Prostate gland (tissue), 2 donors: ENCODE data around the gene TDRD1.

Source experiments
- CTCF ChIP-seq, 4 experiments: fragments of 200-600 bp in 2 of 4; fragments of 450-650 bp in 2 of 4; sonication (generic) in 2 of 4; IDR thresholded peaks; 1 replicate in 3 of 4; 2 replicates in 1 of 4; pipeline ENCODE4 v1.5.1; 2016 to 2019; ENCODE audit warnings: antibody characterized with exemption in 4 of 4, mild to moderate bottlenecking in 2 of 4, moderate library complexity in 2 of 4
- POLR2A ChIP-seq: fragments of 450-650 bp; IDR thresholded peaks from one replicate; pipeline ENCODE4 v1.6.1; 2016; ENCODE audit warnings: antibody characterized with exemption, mild to moderate bottlenecking
- POLR2AphosphoS5 ChIP-seq: sonication (generic); formaldehyde crosslinking; IDR thresholded peaks from one replicate; pipeline ENCODE4 v1.6.1; 2017; ENCODE audit warnings: antibody characterized with exemption

GRCh38 chr10:114281461-114281860 lies 102.3 kb downstream of the TDRD1 start:
- TF ChIP-seq CTCF (IDR thresholded peaks at IDR 0.05) = no peak
- no peak for TF ChIP-seq POLR2A
- no peak for TF ChIP-seq POLR2AphosphoS5
